ENCODE measurements around the gene NPC1.
"Not testable (repeated sequence)": the region's sequence is repeated elsewhere in the genome, so short reads cannot be mapped to it uniquely, and the experiment has no call there.

Gene NPC1

DNA sequence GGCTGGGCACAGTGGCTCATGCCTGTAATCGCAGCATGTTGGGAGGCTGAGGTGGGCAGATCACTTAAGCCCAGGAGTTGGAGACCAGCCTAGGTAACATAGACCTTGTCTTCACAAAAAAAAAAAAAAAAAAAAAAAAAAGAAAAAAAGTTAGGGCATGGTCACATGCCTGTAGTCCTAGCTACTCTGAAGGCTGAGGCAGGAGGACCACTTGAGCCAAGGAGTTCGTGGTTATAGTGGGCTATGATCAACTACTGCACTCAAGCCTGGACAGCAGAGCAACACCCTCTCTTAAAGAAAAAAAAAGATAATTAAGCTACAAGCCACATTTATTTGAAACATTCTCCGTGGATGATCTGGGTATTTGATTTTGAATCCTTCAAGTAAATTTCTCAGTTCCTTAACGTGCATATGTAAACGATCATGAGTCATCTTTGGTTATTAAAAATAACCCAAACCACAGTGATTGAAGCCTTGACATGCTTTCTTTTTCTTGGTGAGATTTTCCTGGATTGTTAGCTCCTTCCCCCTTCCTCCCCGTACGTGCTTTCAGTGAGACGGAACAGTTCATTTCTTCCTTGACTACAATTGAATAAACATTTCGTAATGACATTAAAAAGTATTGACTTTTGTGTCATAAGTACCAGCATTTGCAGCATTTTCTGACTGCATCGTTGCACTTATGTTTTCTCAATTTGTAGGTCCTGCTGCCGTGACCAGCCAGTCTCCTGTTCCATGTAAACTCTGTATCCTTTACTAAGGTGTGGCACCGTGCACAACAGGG is 62.7 kb downstream of the NPC1 start:
- DNase-seq (ENCODE audit: low read depth) = no peak

DNA sequence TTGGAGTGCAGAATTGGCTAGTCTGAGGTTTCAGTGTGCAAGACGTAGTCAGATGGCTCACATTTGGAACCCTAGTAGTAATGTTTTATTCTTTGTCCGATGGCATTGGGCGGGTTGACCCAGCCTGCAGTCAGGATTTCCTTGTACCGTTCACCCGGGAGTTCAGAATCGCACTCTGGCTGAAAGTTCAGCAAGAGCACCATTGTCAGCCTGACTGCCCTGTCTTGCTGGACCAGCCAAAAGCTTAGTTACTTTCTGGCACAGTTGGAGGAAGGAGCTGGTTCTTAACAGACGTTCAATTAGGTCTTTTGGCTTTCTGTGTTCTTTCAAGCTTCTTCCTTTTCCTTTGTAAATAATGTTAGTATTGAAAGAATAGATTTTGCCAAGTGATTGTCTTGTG is 64.4 kb downstream of the NPC1 start:
- DNase-seq (ENCODE audit: low read depth) = no peak

DNA sequence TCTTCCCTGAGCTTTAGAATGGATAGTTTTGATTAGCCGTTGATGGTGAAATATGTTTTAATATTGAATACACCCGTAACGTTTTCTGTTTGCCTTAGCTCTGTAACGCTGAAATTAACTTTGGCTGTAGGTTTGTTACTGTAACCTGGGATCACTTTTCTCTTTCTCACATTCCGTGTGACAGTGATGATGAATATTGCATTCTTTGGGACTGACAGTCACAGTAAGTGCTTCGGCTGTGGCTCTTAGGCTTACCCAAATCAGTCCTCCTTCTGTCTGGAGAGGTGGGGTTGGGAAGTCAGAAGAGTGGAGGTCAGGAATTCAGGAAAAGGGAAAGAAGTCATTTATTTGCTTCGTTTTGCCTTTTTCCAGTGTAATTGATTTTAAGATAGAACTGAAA is 65.0 kb downstream of the NPC1 start:
- no peak for DNase-seq (ENCODE audit: low read depth)

DNA sequence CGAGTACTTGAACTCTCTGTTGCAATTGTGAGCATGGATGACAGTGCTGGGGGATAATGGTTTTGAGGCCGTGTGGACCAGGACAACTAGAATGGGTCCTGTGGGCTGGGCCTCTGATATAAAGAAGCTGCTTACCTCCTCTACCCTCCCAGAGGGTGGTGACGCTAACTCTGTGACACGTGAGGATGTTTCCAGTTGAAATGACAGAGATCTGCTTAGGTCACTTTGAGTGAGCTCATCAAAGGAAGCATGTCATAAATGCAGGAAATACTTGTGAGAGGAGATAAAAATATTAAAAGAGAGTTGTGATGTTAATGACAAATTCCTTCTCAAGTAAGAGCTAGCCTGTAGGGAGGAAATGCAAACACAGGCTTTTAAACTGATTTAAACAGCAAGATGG is 66.6 kb downstream of the NPC1 start:
- no peak for DNase-seq (ENCODE audit: low read depth)

DNA sequence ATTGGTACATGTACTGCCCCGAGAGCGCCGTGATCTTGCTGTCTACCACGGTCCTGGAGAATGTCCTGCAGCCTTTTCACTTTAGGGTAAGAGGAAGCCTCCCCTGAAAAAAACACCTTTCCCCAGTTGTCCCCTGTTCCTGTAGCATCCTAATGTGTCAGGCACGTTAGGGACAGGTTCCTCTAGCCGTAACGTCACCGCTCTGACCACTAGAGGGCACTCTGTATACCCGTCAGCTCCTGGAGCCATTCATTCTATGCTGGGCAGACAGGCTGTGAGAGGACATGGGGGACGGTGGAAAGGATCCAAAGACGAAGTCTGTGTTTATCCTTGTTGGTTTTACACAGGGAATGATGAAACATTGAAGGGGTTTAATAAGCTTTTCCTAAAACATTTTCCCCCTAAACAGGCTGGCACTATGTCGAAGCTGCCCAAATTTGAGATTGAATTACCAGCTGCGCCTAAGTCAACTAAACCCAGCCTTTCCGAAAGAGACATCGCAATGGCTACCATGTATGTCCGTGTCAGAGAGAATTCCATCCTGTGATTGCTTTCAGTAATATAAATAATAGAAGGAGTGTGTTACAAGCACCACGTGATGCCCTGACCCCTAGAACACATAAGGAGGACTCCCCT is 70.3 kb downstream of the NPC1 start:
- DNase-seq (ENCODE audit: low read depth) = peak; percentile 36

DNA sequence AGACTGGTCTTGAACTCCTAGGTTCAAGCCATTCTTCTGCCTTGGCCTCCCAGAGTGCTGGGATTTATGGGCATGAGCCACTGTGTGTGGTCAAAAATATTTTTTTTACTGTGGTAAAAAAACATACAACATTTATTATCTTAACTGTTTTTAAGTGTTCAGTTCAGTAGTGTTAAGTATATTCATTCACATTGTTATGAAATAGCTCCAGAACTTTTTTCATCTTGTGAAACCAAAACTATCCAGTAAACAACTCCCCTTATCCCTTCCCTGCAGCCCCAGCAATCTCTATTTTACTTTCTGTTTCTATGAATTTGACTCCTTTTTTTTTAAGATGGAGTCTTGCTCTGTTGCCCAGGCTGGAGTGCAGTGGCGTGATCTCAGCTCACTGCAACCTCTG is 73.7 kb downstream of the NPC1 start:
- no peak for DNase-seq (ENCODE audit: low read depth)

DNA sequence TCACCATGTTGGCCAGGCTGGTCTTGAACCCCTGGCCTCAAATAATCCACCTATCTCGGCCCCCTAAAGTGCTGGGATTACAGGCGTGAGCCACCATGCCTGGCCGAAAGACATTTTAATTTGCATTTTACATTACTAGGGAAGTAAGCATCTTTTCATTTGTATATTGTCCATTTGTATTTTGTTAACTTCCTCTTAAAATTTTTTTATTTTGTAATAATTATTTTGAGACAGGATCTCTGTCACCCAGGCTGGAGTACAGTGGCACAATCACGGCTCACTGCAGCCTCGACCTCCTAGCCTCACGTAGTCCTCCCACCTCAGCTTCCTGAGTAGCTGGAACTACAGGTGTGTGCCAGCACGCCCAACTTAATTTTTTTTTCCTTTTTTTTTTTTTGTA is 74.1 kb downstream of the NPC1 start:
- not testable (repeated sequence) for DNase-seq (ENCODE audit: low read depth)

DNA sequence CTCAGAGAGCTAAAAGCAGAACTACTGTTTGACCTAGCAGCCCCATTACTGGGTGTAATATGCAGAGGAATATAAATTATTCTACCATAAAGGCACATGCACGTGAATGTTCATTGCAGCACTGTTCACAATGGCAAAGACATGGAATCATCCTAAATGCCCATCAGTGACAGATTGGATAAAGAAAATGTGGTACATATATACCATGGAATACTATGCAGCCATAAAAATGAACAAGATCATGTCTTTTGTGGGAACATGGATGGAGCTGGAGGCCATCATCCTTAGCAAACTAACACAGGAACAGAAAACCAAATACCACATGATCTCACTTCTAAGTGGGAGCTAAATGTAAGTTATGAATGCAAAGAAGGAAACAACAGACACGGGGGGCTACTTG is 75.4 kb downstream of the NPC1 start:
- DNase-seq (ENCODE audit: low read depth) = not testable (repeated sequence)

DNA sequence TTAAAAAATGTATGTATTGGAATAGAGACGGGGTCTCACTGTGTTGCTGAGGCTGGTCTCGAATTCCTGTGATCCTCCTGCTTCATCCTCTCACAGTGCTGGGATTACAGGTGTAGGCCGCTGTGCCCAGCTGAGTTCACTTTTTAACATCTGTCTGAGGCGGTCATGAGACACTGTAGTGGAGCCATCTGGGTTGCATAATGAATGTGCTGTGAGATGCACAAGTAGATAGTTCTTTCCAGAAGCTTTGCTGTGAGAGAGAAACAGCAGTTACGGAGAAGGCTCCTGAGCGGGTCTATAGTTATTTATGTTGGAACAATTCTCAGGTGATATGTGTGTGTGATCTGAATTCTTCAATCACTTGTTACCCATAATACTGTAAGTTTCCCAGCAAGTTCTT is 79.9 kb downstream of the NPC1 start:
- no peak for DNase-seq (ENCODE audit: low read depth)

DNA sequence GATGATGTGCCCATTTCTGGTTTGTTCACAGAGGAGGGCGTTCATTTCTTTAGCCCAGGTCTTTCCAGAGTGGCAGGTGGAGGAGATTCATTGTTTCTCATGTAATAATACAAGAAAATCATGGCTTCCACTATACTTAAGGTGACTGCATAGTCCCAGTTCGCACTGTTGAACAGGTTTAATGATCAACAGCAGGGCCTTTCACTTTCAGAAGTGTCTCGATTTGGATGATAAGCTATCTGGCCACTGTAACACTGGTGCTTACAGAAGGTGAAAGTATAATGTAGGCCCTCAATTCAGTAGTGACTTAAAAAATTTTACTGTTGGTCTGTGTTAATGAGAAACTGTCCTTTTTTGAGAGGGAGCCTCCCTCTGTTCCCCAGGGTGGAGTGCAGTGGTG is 81.6 kb downstream of the NPC1 start:
- no peak for DNase-seq (ENCODE audit: low read depth)

DNA sequence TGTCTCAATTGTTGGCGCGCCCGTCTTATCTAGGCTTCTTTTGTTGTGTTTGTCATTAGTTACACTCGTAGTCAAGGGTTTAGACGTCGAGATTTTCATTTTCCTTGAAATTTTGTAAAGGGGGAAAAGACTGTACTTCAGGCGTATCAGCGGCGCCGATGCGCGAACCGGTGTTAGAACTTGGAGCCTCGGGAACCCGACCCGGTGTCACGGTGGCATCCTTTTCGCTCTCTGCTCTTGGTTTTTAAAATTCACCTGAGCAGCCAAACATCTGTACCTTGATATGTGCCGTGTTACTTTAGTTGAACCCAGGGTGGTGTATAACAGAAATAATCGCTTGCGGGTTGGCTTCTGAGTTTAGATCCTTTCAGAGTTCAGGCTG is 82.4 kb downstream of the NPC1 start:
- no peak for DNase-seq (ENCODE audit: low read depth)

DNA sequence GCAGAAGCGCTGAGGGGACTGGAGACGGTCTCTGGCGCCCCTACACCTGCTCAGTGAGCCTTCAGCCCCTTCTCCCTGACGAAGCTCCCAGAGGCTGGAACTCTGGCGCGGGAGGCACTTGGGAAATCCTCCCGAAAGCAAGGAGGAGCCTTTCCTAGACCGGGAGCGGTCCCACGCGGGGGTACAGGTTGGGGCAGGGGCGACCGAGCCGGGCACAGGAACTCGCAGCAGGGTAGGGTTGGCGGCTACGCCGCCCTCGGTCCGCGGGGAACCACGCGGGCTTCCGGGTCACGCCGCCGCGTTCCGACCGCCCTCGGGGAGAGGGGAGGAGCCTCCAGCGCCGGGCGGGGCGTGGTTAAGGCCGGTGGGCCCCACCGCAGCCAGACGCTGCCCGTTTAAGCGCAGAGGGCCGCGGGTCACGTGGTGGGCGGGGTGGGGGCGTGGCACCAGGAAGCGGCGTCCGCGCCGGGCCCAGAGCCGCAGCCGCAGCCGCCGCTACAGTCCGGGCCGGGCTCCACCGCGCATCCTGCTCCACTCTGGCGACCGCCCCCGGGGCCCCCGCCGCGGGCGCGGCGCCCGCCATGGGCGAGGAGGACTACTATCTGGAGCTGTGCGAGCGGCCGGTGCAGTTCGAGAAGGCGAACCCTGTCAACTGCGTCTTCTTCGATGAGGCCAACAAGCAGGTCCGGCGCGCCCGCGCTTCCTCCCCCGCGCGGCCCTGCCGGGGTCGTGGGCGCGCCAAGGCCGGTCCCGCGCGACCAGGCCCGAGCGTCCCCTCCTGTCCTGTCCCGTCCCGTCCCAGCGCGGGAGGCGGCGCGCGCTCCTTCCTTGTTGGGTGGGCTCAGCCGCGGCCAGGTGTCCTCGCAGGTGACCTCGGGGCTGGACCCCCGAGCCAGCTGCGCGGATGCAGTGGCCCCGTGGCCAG is 83.0 kb downstream of the NPC1 start, which contains the start of gene RMC1:
TSS of gene RMC1 (plus strand) at position 474 of the 925 bp plus-strand sequence. CDS start at position 582, 108 bp downstream.
- peak; percentile 97 for DNase-seq (ENCODE audit: low read depth)

DNA sequence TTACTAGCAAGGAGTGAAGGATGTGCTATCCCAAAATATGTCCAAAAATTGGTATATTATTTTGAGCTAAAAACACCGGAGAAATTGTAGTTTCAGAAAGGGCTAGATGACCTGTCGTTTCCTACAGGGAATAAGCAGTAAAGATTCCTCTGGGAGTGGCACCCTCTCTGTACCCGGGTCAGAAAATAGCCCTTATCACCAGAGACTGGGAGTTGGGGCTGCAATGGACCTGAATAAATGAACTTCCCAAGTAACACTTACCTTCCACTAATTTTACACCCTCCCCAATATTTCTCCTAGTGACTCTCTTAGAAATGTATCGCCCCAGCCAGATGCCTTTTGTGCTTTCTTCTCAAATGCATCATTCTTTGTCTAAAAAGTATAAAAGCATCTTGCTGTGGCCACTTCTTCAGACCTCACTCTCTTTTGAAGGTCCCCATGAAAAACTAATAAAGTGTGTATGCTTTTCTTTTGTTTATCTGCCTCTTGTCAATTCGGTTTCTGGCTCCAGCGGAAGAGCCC is 83.7 kb downstream of the NPC1 start:
- DNase-seq (ENCODE audit: low read depth) = no peak

DNA sequence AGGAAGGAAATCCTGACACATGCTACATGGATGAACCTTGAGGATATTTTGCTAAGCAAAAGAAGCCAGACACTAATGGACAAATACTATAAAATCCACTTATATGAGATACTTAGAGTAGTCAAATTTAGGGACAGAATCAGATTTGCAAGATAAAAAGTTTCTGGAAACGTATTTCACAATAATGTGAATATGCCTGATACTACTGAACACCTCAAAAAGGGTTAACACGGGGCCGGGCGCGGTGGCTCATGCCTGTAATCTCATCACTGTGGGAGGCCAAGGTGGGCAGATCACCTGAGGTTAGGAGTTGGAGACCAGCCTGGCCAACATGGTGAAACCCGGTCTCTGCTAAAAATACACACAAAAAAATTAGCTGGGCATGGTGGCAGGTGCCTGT is 84.7 kb downstream of the NPC1 start:
- DNase-seq (ENCODE audit: low read depth) = no peak

DNA sequence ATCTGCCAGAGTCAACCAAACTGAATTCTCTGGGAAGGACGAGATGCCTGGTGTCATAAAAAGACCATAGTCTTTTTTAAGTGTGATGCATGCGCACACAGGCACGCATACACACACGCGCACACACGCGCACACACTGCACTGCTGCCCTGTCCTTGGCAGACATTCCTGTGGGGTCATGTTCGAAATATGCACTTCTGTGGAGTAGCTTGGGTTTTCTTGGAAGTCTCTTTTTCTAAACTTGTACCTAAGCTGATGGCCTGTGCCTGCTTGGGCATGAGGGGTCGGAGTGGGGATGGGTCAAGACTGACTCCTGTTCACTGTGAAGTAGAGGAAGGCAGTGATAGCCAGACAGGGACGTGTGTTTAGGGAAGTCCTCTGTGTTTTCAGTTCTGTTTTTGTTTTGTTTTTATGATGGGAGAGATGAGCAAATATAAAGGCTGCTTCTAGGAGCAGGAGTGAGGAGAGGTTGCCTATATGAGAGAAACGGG is 87.0 kb downstream of the NPC1 start:
- DNase-seq (ENCODE audit: low read depth) = no peak

DNA sequence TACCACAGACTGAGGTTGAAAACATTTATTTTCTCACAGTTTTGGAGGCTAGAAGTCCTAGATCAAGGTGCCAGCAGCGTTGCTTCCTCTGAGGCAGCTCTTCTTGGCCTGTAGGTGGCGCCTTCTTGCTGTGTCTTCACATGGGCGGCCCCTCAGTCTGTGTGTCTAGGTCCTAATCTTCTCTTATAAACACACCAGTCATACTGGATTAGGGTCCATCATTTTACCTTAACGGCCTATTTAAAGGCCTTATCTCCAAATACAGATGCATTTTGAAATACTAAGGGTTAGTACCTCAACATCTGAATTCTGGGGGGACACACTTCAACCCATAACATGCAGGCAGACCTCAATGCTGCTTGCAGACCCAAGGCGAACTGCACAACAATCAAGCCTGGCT is 87.4 kb downstream of the NPC1 start:
- peak; percentile 32 for DNase-seq (ENCODE audit: low read depth)

DNA sequence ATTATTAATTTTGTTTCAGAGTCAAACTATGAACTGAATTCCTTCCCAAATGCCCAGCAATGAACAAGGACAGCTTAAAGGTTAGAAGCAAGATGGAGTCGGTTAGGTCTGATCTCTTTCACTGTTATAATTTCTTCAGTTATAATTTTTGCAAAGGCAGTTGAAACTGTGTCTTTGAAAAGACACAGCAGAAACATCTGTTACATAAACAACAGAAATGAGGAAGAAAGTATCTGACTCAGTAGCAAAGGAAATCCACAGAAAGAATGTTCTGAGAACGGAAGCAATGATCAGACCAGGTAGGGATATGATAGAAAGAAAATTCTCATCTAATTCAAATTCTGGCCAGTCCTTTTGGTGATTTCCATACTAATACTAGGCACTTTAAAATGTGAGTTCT is 88.2 kb downstream of the NPC1 start:
- DNase-seq (ENCODE audit: low read depth) = no peak

DNA sequence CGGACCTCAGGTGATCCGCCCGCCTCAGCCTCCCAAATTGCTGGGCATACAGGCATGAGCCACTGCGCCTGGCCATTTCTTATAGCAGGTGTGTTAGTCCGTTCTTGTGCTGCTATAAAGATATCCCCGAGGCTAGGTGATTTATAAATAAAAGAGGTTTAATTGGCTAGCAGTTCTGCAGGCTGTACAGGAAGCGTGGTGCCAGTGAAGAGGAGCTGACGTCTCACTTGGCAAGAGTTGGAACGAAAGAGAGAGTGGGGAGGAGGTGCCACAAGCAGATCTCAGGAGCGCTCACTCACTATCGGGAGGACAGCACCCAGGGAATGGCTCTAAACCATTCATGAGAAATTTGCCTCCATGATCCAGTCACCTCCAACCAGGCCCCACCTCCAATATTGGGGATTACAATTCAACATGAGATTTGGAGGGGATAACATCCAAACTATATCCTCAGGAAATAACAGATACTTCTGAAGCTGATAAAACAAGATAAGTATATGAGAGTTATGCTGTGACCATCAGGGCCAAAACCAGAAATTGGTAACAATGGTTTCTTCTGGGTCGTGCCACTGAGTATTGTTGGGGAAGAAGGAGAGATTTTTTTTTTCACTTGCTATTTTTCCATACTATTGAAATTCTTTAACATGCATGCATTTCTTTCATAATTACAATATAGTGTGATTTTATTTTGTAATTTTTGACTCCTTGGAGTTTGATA is 90.4 kb downstream of the NPC1 start:
- DNase-seq (ENCODE audit: low read depth) = no peak

DNA sequence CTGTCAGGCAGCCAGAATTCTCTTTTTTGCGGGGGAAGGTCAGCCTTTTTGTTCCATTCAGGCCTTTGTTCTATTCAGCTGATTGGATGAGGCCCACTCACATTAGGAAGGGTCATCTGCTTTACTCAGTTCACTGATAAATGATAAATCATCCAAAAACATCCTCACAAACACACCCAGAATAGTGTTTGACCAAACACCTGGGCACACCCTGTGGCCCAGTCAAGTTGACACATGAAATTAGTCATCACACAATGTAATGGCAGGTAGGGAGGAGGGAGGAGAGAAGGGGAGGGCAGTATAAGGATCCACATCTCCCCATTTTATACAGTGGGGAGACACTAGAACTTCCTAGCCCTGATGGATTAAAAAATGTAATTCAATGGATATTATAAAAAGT is 91.3 kb downstream of the NPC1 start:
- DNase-seq (ENCODE audit: low read depth) = no peak

DNA sequence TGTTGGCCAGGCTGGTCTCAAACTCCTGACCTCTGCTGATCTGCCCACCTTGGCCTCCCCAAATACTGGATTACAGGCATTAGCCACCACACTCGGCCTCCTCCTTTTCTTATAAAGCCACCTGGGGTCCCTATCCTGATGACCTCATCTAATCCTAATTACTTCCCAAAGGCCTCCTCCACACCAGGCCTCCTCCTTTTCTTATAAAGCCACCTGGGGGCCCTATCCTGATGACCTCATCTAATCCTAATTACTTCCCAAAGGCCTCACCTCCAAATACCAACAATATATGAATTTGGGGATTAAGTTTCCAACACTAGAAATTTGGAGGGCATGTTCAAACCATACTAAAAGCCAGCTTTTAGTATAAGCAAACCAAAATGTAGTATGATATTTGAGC is 92.7 kb downstream of the NPC1 start:
- DNase-seq (ENCODE audit: low read depth) = no peak

DNA sequence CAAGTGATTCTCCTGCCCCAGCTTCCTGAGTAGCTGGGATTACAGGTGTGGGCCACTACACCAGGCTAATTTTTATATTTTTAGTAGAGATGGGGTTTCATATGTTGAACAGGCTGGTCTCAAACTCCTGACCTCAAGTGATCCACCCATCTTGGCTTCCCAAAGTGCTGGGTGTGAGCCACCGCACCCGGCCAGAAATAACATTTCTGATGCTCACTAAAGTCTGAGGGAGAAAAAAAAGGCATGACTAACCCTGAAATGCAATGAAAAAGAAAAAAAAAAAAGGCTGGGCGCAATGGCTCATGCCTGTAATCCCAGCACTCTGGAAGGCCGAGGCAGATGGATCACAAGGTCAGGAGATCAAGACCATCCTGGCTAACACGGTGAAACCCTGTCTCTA is 96.7 kb downstream of the NPC1 start:
- DNase-seq (ENCODE audit: low read depth) = not testable (repeated sequence)

All from stimulated activated CD8-positive, alpha-beta memory T cell treated with anti-CD3 and anti-CD28 coated beads, Interleukin-12 subunit alpha, Interleukin-12 subunit beta, amount 100 ng/mL, for 4 hours (primary cell).